Breast epithelium (tissue), 3 donors: ENCODE results near the gene KCNQ2.

Experiments
- CTCF ChIP-seq, 3 donors: fragments of 450-650 bp; IDR thresholded peaks; one replicate each; pipeline ENCODE4 v1.5.1; 2016 to 2017; ENCODE audit warnings: antibody characterized with exemption in 3 of 3, mild to moderate bottlenecking in 3 of 3, moderate library complexity in 3 of 3
- POLR2A ChIP-seq: fragments of 450-650 bp; IDR thresholded peaks from one replicate; pipeline ENCODE4 v1.6.1; 2016; ENCODE audit warnings: antibody characterized with exemption, mild to moderate bottlenecking, moderate library complexity

- TF ChIP-seq CTCF (IDR thresholded peaks at IDR 0.05): no peak
- TF ChIP-seq POLR2A: no peak
These were observed 26.5 kb upstream of the KCNQ2 start, which contains the start of gene EEF1A2 for GRCh38 chr20:63498960-63499337.
